Stimulated activated CD4-positive, alpha-beta T cell treated with anti-CD3 and anti-CD28 coated beads, Interleukin-15, amount 100 ng/mL, for 48 hours (primary cell): Measurements from ENCODE around the gene GTPBP1.

Experiments
- DNase-seq, 2 donors: peaks; one replicate each; pipeline ENCODE4 v3.0.0-alpha.2; 2020; ENCODE audit warnings: low read depth in 2 of 2

Gene GTPBP1

GRCh38 chr22:38705235-38706100 is at the start of gene GTPBP1:
Gene GTPBP1, plus strand, starts transcription at chr22:38705944. Its CDS starts 12 bp downstream, at chr22:38705956.
- peak; percentile 94 to 96 for DNase-seq

- DNase-seq, result peak; percentile 72 to 76
Measured at GRCh38 chr22:38656256-38657044, 49.3 kb upstream of the GTPBP1 start, which contains the start of the genes CBY1 and FAM227A. Gene CBY1, plus strand, starts transcription at chr22:38656638. Its CDS starts 11,417 bp downstream, at chr22:38668055. Gene FAM227A, minus strand, starts transcription at chr22:38656392. Its CDS starts 6,224 bp downstream, at chr22:38650168.

- DNase-seq, result peak in 1 of 2 donors; percentile 20
Measured at GRCh38 chr22:38657045-38657909, 48.5 kb upstream of the GTPBP1 start.

DNA sequence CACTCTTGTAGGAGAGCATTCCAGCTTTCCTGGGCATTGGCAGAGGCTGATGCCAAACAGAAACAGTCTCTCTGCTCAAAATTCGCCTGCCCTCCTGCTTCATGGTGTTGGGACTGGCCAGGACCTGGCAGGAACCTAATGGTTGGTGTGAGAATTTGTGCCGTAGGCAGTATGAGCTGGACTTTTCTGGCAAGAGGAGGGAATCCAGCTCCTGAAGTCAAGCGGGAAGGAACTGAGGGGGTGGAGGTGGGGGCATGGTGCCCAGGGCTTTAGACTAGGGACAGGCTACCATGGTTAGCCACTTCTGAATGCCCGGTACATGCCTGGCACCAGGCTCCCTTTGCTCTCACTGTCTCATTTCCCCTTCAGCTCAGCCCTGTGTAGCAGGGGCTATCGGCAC is 30.9 kb upstream of the GTPBP1 start:
- no peak for DNase-seq

DNA sequence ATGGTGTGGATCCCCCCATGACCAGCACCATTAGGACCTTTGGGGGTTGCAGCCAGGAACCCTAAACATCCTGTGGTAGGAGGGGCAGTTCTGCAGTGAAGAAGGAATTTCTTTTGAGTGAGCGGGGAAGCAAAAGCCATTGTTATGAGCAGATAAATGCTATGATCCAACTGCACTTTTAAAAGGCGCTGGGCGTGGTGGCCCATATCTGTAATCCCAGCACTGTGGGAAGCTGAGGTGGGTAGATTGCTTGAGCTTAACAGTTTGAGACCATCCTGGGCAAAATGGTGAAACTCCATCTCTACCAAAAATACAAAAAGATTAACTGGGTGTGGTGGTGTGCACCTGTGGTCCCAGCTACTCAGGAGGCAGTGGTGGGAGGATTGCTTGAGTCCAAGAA is 29.9 kb upstream of the GTPBP1 start:
- no peak for DNase-seq

- DNase-seq, result peak; percentile 74 to 80
Measured at GRCh38 chr22:38681582-38682335, 24.0 kb upstream of the GTPBP1 start, which contains the start of gene TOMM22. Gene TOMM22, plus strand, starts transcription at chr22:38681957. Its CDS starts 22 bp downstream, at chr22:38681979.

DNA sequence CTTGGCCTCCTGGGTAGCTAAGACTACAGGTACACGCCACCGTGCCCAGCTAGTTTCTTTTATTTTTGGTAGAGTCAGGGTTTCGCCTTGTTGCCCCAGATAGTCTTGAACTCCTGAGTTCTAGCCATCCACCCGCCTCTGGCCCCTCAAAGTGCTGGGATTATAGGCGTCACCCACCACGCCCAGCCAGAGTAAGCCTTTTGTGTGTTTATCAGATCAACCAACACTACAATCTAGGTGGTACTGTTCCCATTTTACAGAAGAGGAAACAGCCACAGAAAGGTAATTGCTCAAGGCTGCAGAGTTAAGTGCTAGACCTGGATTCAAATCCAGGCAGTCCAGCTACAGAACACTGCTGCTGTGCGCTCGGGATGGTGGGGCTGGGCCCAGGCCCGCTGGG is 20.8 kb upstream of the GTPBP1 start:
- no peak for DNase-seq

GRCh38 chr22:38685761-38686160 is 20.0 kb upstream of the GTPBP1 start:
- DNase-seq, result no peak

GRCh38 chr22:38689651-38690050 is 16.1 kb upstream of the GTPBP1 start:
- no peak for DNase-seq

DNA sequence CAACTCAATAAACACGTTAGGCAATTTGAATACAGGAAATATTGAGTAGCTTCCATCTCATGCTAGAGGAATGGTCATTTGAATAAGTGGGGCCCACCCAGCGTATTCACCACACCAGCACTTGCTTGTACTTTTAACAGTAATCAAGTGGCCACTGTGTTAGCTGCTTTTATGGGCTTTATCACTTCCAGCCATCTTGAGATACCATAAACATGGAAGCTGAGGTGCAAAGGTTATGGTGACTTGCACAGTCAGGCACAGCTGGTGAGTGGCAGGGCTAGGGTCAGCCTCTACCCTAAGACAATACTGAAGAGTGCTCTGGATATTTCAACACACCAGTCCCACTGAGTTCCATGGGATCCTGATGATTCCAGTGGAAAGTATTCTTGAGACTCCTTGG is 11.7 kb upstream of the GTPBP1 start:
- DNase-seq, result no peak

DNA sequence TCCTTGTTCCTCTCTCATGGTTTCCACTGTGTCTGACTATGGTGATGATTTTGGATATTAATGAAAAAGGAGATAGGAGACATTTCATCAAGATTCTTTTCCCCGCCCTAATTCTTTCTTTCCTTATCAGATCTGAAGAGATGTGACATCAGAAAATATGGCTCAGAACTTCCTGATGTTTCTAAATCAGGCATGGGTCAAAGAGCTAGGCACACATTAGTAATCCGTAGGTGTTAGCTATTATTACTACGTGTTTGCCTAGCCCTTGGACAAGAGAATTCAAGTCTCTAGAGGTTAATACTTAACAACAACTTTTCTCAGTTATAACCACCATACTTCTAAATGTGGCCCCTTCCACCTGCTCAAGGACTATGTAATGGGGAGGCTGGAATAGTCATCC is 10.8 kb upstream of the GTPBP1 start:
- DNase-seq, result no peak

GRCh38 chr22:38696606-38697424 is 8.9 kb upstream of the GTPBP1 start:
- DNase-seq, result peak; percentile 24 to 47

GRCh38 chr22:38697425-38698089 is 8.2 kb upstream of the GTPBP1 start:
- no peak for DNase-seq

DNA sequence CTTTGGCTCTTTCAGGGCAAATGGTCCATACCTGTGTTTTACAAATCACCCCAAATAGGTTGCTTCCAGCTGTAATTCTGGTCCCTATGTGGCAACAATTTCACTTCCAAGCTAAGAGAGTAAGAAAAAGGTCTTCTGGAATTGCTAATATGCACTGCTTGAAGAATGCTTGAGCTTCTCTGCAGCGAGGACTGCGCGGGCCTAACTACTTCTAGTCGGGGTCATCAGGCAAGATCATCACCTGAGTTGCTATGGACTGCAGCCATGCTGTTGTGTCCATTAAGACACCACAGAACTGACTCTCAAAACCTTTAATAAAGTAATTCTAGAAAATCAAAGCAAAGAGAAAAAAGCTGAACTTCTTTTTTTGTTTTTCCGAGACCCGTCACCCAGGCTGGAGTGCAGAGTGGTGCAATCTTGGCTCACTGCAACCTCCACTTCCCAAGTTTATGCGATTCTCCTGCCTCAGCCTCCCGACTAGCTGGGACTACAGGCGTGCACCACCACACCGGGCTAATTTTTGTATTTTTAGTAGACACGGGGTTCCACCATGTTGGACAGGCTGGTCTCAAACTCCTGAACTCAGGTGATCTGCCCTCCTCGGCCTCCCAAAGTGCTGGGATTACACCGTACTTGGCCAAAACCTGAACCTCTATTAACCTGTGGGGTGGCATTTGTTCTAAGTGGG is 7.2 kb upstream of the GTPBP1 start:
- no peak for DNase-seq

DNA sequence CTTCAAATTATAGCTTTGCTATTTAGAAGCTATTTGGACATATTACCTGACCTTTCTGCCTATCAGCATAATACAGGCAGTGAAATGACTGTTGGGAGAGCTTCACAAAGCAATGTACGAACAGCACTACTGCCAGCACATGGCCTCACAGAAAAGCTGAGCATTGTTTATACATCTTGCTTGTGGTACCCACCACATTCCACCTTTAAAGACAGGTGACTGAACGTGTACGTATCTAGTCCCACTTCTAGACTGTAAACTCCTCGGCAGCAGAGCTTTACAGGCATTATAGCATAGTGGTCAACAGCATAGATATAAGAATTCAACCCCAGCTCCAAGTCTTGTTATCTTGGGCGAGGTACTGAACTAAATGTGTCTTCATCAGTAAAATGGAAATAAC is 6.6 kb upstream of the GTPBP1 start:
- DNase-seq, result no peak

- DNase-seq, result no peak
Measured at GRCh38 chr22:38699784-38700183, 6.0 kb upstream of the GTPBP1 start.

GRCh38 chr22:38700270-38700788 is 5.4 kb upstream of the GTPBP1 start:
- peak in 1 of 2 donors; percentile 27 for DNase-seq
